H9 (cell line): Measurements from ENCODE around the gene DNLZ. TPM values are rescaled to one million over a fixed set of nuclear protein-coding genes. Genes with fewer than 3 reads are reported as not detected.

Experiments
- DNase-seq: peaks from one replicate; pipeline ENCODE4 v3.0.0-alpha.2; 2017
- H2AFZ ChIP-seq: one replicate; pipeline ENCODE4 v1.6.1; 2013; ENCODE audit warnings: mild to moderate bottlenecking, low read length, control low read depth, moderate library complexity
- H2AK5ac ChIP-seq: 2 replicates; pipeline ENCODE4 v1.6.1; 2013; ENCODE audit warnings: low read length, control low read depth, mixed read lengths; ENCODE audit not compliant: insufficient read length
- H2BK120ac ChIP-seq: one replicate; pipeline ENCODE4 v1.6.1; 2013; ENCODE audit warnings: low read depth, mild to moderate bottlenecking, low read length, control low read depth, inconsistent platforms; ENCODE audit not compliant: poor library complexity, severe bottlenecking
- H2BK12ac ChIP-seq: 2 replicates; pipeline ENCODE4 v1.6.1; 2013; ENCODE audit warnings: low read length, control low read depth, mixed read lengths, low read depth; ENCODE audit not compliant: insufficient read length
- H2BK15ac ChIP-seq: 2 replicates; pipeline ENCODE4 v1.6.1; 2013; ENCODE audit warnings: low read depth, low read length, control low read depth
- H2BK20ac ChIP-seq: one replicate; pipeline ENCODE4 v1.6.1; 2013; ENCODE audit warnings: low read depth, mild to moderate bottlenecking, low read length, control low read depth, inconsistent platforms; ENCODE audit not compliant: poor library complexity, severe bottlenecking
- H2BK5ac ChIP-seq: 2 replicates; pipeline ENCODE4 v1.6.1; 2013; ENCODE audit warnings: low read length, control low read depth, mixed read lengths; ENCODE audit not compliant: insufficient read length
- H3K14ac ChIP-seq: 2 replicates; pipeline ENCODE4 v1.6.1; 2013; ENCODE audit warnings: low read length, control low read depth; ENCODE audit not compliant: insufficient read depth
- H3K18ac ChIP-seq: 2 replicates; pipeline ENCODE4 v1.6.1; 2013; ENCODE audit warnings: low read depth, mild to moderate bottlenecking, mixed read lengths, low read length, control low read depth; ENCODE audit not compliant: insufficient read length
- H3K23ac ChIP-seq: 2 replicates; pipeline ENCODE4 v1.6.1; 2013; ENCODE audit warnings: low read length, control low read depth, mixed read lengths, low read depth; ENCODE audit not compliant: insufficient read length
- H3K23me2 ChIP-seq: 2 replicates; pipeline ENCODE4 v1.6.1; 2013; ENCODE audit warnings: low read depth, mild to moderate bottlenecking, mixed read lengths, low read length, control low read depth; ENCODE audit not compliant: insufficient read length, poor library complexity, severe bottlenecking
- H3K27ac ChIP-seq: 2 replicates; pipeline ENCODE4 v1.5.1; 2013; ENCODE audit warnings: low read length, control low read depth, mixed read lengths, low read depth; ENCODE audit not compliant: insufficient read length
- H3K27me3 ChIP-seq: 2 replicates; pipeline ENCODE4 v1.6.1; 2013; ENCODE audit warnings: low read length, control low read depth, inconsistent platforms; ENCODE audit not compliant: insufficient read depth
- H3K4ac ChIP-seq: 2 replicates; pipeline ENCODE4 v1.6.1; 2013; ENCODE audit warnings: low read depth, mild to moderate bottlenecking, control low read depth, inconsistent platforms, low read length, moderate library complexity
- H3K4me1 ChIP-seq: 2 replicates; pipeline ENCODE4 v1.6.1; 2013; ENCODE audit warnings: low read length, control low read depth, inconsistent platforms; ENCODE audit not compliant: insufficient read depth
- H3K4me2 ChIP-seq: 2 replicates; pipeline ENCODE4 v1.6.1; 2013; ENCODE audit warnings: low read length, control low read depth, mixed read lengths; ENCODE audit not compliant: insufficient read length, insufficient read depth
- H3K56ac ChIP-seq: 2 replicates; pipeline ENCODE4 v1.6.1; 2013; ENCODE audit warnings: low read depth, mild to moderate bottlenecking, mixed read lengths, low read length, control low read depth; ENCODE audit not compliant: insufficient read length
- H3K79me1 ChIP-seq: 2 replicates; pipeline ENCODE4 v1.6.1; 2013; ENCODE audit warnings: low read depth, mild to moderate bottlenecking, moderate library complexity, low read length, control low read depth, inconsistent platforms; ENCODE audit not compliant: insufficient read depth, poor library complexity, severe bottlenecking
- H3K79me2 ChIP-seq: 2 replicates; pipeline ENCODE4 v1.6.1; 2013; ENCODE audit warnings: low read length, control low read depth, inconsistent platforms; ENCODE audit not compliant: insufficient read depth
- H3K9ac ChIP-seq: 2 replicates; pipeline ENCODE4 v1.6.1; 2013; ENCODE audit warnings: low read length, control low read depth, mixed read lengths; ENCODE audit not compliant: insufficient read length; ENCODE audit errors: extremely low read depth
- H3K9me3 ChIP-seq: one replicate; pipeline ENCODE4 v1.6.1; 2013; ENCODE audit warnings: low read depth, low read length, inconsistent platforms; ENCODE audit not compliant: control insufficient read depth
- H3T11ph ChIP-seq: one replicate; pipeline ENCODE4 v1.6.1; 2013; ENCODE audit warnings: mild to moderate bottlenecking, low read length, control low read depth, inconsistent platforms
- H4K20me1 ChIP-seq: one replicate; pipeline ENCODE4 v1.6.1; 2013; ENCODE audit not compliant: control insufficient read depth, insufficient read length, insufficient read depth
- H4K5ac ChIP-seq: 2 replicates; pipeline ENCODE4 v1.6.1; 2013; ENCODE audit warnings: low read depth, mild to moderate bottlenecking, mixed read lengths, low read length, control low read depth; ENCODE audit not compliant: insufficient read length
- H4K8ac ChIP-seq: replicated peaks from 2 replicates; pipeline ENCODE4 v1.6.1; 2013; ENCODE audit warnings: low read length, control low read depth, mixed read lengths, low read depth; ENCODE audit not compliant: insufficient read length
- H4K91ac ChIP-seq: 2 replicates; pipeline ENCODE4 v1.6.1; 2013; ENCODE audit warnings: low read depth, mild to moderate bottlenecking, moderate library complexity, mixed read lengths, low read length, control low read depth; ENCODE audit not compliant: insufficient read length
- H3K27ac Mint-ChIP-seq, 3 experiments: 2 replicates in 2 of 3; 3 replicates in 1 of 3; pipeline ENCODE4 v1.8.0; 2020 to 2021; ENCODE audit warnings: mixed read lengths in 3 of 3, mild to moderate bottlenecking in 1 of 3, moderate library complexity in 1 of 3
- H3K27me3 Mint-ChIP-seq: 2 replicates; pipeline ENCODE4 v1.8.0; 2021; ENCODE audit warnings: low read depth, mild to moderate bottlenecking, moderate library complexity, mixed read lengths
- H3K36me3 Mint-ChIP-seq, 3 experiments: 2 replicates in 2 of 3; 3 replicates in 1 of 3; pipeline ENCODE4 v1.8.0; 2020 to 2021; ENCODE audit warnings: low read depth in 3 of 3, mixed read lengths in 3 of 3; ENCODE audit not compliant: insufficient read depth in 1 of 3
- H3K4me1 Mint-ChIP-seq, 2 experiments: 2 replicates each; pipeline ENCODE4 v1.8.0; 2020; ENCODE audit warnings: mixed read lengths in 2 of 2
- H3K4me3 Mint-ChIP-seq, 2 experiments: 2 replicates in 1 of 2; 3 replicates in 1 of 2; pipeline ENCODE4 v1.8.0; 2020 to 2021; ENCODE audit warnings: mild to moderate bottlenecking in 2 of 2, mixed read lengths in 2 of 2, moderate library complexity in 1 of 2
- H3K9me3 Mint-ChIP-seq, 2 experiments: 2 replicates in 1 of 2; 3 replicates in 1 of 2; pipeline ENCODE4 v1.8.0; 2020; ENCODE audit warnings: mild to moderate bottlenecking in 2 of 2, mixed read lengths in 2 of 2, moderate library complexity in 1 of 2
- WGBS: extraction: QIAGEN DNeasy Blood & Tissue Kit; methylation state at CpG from one replicate; pipeline ENCODE4 v1.1.7; 2013; ENCODE audit warnings: missing lambda C conversion rate, low lambda C conversion rate, mixed read lengths; ENCODE audit not compliant: insufficient read length; ENCODE audit errors: extremely low coverage; 5-methylcytosine and 5-hydroxymethylcytosine counted together
- total RNA-seq: library from RNA; stranded (reverse); gene quantifications from 2 replicates; pipeline ENCODE4 v1.2.1, GENCODE V29; 2021
- TF ChIP-seq, protein P1 (sequence below): fragments of 200-600 bp; sonication (generic); conservative IDR thresholded peaks from 3 replicates; pipeline ENCODE4 v1.8.0; 2021; ENCODE audit warnings: antibody characterized with exemption, mild to moderate bottlenecking

Gene DNLZ
- total RNA-seq, 1 experiment from 2014 or later: 24.8 TPM

DNA sequence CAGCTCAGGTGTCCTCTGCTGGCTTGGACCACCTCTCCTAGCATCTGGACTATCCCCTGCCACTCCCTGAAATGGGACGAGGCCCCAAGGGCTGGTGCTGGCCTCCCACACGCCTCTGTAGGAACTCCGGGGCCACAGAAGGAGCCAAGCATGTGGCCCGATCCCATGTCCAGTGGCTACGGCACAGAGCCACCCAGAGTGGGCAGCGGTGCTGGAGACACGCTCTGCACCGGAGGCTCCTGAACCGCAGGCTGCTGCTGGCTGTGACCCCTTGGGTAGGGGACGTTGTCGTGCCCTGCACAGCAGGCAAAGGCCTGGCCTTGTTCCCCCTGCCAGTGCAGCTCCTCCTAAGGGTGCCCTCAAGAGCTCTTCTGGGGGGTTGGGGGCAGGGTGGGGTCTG, 16.3 kb upstream of the DNLZ start:
- Histone ChIP-seq H3K4me2 (no peak overlapping the region), H4K5ac (no peak overlapping the region), H3K4ac (no peak overlapping the region), H3T11ph (no peak overlapping the region), H4K8ac (no peak overlapping the region), H4K20me1 (no peaks in the 10 kb centered on the region), H3K9ac (no peak overlapping the region), H2BK15ac (no peak overlapping the region), H2BK5ac (no peak overlapping the region), H2AFZ (no peak overlapping the region), H4K91ac (no peak overlapping the region), H2AK5ac (no peak overlapping the region), H3K27ac (no peak overlapping the region), H3K23ac (no peak overlapping the region), H3K4me1 (no peaks in the 10 kb centered on the region), H2BK20ac (no peak overlapping the region), H3K9me3 (no peaks in the 10 kb centered on the region), H3K27me3 (no peaks in the 10 kb centered on the region), H2BK12ac (no peak overlapping the region), H3K79me2 (no peaks in the 10 kb centered on the region), H2BK120ac (no peak overlapping the region), H3K79me1 (no peaks in the 10 kb centered on the region), H3K18ac (no peak overlapping the region), H3K14ac (no peak overlapping the region), H3K56ac (no peak overlapping the region), H3K23me2 (no peaks in the 10 kb centered on the region)
- H3K36me3 Mint-ChIP-seq: peaks cover 7 to 48% (median 32%) of the 10 kb centered on the region in 3 experiments; a peak in 6 of 7 replicates
- H3K27me3 Mint-ChIP-seq: no peaks in the 10 kb centered on the region
- H3K9me3 Mint-ChIP-seq: no peaks in the 10 kb centered on the region
- DNase-seq: no peak
- TF ChIP-seq, protein P1, sequence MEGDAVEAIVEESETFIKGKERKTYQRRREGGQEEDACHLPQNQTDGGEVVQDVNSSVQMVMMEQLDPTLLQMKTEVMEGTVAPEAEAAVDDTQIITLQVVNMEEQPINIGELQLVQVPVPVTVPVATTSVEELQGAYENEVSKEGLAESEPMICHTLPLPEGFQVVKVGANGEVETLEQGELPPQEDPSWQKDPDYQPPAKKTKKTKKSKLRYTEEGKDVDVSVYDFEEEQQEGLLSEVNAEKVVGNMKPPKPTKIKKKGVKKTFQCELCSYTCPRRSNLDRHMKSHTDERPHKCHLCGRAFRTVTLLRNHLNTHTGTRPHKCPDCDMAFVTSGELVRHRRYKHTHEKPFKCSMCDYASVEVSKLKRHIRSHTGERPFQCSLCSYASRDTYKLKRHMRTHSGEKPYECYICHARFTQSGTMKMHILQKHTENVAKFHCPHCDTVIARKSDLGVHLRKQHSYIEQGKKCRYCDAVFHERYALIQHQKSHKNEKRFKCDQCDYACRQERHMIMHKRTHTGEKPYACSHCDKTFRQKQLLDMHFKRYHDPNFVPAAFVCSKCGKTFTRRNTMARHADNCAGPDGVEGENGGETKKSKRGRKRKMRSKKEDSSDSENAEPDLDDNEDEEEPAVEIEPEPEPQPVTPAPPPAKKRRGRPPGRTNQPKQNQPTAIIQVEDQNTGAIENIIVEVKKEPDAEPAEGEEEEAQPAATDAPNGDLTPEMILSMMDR: no peak
- H3K4me1 Mint-ChIP-seq: no peaks in the 10 kb centered on the region
- H3K4me3 Mint-ChIP-seq: no peak overlapping the region
- no peak overlapping the region for H3K27ac Mint-ChIP-seq
- no CpG with 5 or more reads among the region's 11 CpGs for WGBS
